OCI-LY7 (cell line): ENCODE data around the gene NBEAL1.

ENCODE experiments used
- CTCF ChIP-seq: fragments of 200-600 bp; sonication (generic); conservative IDR thresholded peaks from 2 replicates; pipeline ENCODE4 v1.5.1; 2014; ENCODE audit warnings: mild to moderate bottlenecking, antibody characterized with exemption, low read length, moderate library complexity, mixed read lengths
- EZH2phosphoT487 ChIP-seq: fragments of 200-600 bp; sonication (generic); IDR thresholded peaks from 2 replicates; pipeline ENCODE4 v1.6.1; 2018; ENCODE audit warnings: low read depth, borderline replicate concordance, mild to moderate bottlenecking, mixed run types, antibody characterized with exemption, low read length, moderate library complexity, mixed read lengths

- TF ChIP-seq EZH2phosphoT487 (no peak), CTCF (no peak)
Measured at GRCh38 chr2:203164311-203164935, 149.7 kb downstream of the NBEAL1 start.
